ENCODE data around the gene SLC24A3. TPM values are rescaled to one million over a fixed set of nuclear protein-coding genes. Genes with fewer than 3 reads are reported as not detected.

SLC24A3 gene
- total and polyA plus RNA-seq, 11 donors: 0.26 to 3.9 (median 0.77) TPM

DNA sequence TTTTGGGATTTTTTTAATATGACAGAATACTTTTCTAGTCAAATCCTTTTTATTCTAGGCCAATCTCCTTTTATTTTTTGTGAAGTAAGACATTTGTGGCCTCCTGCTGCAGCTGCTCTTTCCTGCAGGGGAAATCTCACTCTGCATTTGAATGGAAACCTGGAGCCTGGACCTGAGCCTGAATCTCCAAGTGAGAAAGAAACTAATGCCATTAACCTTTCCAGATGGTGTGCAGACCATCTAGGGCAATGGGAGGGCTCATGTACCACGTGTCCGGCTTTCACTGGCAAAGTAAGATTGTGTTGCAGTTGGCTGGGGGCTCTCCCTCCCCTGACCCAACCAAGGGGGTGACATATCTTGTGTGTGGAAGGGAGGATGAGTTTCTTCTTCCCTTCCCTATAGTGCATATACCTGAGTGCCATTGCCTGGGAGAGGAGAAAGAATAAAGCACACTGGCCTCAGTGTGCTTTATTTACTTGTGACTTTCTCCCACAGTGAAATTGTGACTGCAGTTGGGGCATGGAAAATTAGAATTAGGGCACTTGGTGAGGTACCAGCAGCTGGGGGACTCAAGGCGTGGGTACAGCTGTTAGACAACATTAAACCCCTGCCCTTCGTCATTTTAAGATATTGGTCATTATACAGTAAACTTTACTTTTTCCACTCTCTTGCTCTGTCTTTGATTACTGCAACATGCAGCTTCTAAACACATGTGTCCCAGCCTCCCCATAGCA is 385.8 kb downstream of the SLC24A3 start:
- no peaks in the 10 kb centered on the region for H3K36me3 ChIP-seq
- WGBS, 4 donors: 63 to 75% (median 69%) methylated on average over 4 of the region's 4 CpGs
- no peak for ATAC-seq

DNA sequence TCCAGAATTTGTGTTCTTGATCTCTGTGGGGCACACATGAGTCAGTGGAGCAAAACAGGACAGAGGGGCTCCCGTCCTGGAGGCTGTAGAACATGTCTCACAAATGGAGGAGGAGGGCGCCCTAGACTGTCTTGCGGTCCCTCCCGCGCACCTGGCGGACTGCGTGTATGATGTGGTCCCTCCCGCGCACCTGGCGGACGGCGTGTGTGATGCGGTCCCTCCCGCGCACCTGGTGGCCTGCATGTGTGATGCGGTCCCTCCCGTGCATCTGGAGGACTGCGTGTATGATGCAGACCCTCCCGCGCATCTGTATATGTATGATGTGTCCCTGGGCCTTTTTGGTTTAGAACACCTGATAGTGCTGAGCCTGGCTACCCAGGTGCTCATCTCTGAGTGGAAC is 386.8 kb downstream of the SLC24A3 start:
- Histone ChIP-seq H3K9me3 (no peaks in the 10 kb centered on the region), H3K36me3 (no peaks in the 10 kb centered on the region), H3K27ac (no peak overlapping the region), H3K4me1 (no peaks in the 10 kb centered on the region), H3K27me3 (peaks cover 0 to 5% (median 0%) of the 10 kb centered on the region in 9 donors), H3K4me3 (no peak overlapping the region)
- WGBS, 4 donors: 94 to 97% (median 95%) methylated on average over 18 to 20 of the region's 20 CpGs
- no peak for DNase-seq
- intact Hi-C loops (cut with DNase I): no loop called here
- no peak for ATAC-seq
- TF ChIP-seq POLR2A (IDR thresholded peaks at IDR 0.05): no peak
- TF ChIP-seq, protein P1, sequence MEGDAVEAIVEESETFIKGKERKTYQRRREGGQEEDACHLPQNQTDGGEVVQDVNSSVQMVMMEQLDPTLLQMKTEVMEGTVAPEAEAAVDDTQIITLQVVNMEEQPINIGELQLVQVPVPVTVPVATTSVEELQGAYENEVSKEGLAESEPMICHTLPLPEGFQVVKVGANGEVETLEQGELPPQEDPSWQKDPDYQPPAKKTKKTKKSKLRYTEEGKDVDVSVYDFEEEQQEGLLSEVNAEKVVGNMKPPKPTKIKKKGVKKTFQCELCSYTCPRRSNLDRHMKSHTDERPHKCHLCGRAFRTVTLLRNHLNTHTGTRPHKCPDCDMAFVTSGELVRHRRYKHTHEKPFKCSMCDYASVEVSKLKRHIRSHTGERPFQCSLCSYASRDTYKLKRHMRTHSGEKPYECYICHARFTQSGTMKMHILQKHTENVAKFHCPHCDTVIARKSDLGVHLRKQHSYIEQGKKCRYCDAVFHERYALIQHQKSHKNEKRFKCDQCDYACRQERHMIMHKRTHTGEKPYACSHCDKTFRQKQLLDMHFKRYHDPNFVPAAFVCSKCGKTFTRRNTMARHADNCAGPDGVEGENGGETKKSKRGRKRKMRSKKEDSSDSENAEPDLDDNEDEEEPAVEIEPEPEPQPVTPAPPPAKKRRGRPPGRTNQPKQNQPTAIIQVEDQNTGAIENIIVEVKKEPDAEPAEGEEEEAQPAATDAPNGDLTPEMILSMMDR (IDR thresholded peaks at IDR 0.05): no peak

More for the DNA sequence above, 385.8 kb downstream of the SLC24A3 start:
- intact Hi-C loops (cut with DNase I): no loop called here
- Histone ChIP-seq H3K4me1 (no peaks in the 10 kb centered on the region), H3K27ac (no peak overlapping the region), H3K4me3 (no peak overlapping the region), H3K9me3 (no peaks in the 10 kb centered on the region), H3K27me3 (peaks cover 0 to 5% (median 0%) of the 10 kb centered on the region in 9 donors)
- DNase-seq: no peak
- TF ChIP-seq POLR2A (IDR thresholded peaks at IDR 0.05): no peak
- TF ChIP-seq, protein P1 (IDR thresholded peaks at IDR 0.05): no peak

DNA sequence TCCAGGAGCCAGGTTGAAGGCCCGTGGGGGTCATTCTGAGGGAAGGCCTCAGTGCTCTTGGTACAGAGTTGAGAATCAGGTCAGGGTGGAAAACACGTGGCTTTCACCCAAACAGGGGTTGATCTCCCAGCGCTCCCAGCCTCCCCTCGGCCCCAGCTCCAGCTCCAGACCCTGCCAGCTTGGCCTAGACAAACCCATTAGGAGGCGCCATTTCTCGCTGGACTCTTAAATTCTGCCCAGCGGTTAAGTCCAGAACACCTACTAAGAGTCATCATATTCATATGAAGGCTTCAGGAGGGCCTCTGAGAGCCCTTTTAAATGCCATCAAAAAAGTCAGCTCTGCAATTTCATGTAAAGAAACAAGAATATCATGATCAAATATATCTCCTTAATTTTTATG is 387.6 kb downstream of the SLC24A3 start:
- Histone ChIP-seq H3K9me3 (no peaks in the 10 kb centered on the region), H3K4me1 (no peaks in the 10 kb centered on the region), H3K36me3 (no peaks in the 10 kb centered on the region), H3K4me3 (no peak overlapping the region), H3K27me3 (peaks cover 0 to 5% (median 0%) of the 10 kb centered on the region in 9 donors), H3K27ac (no peak overlapping the region)
- ATAC-seq: no peak
- TF ChIP-seq POLR2A (IDR thresholded peaks at IDR 0.05): no peak
- TF ChIP-seq, protein P1 (IDR thresholded peaks at IDR 0.05): no peak
- intact Hi-C loops (cut with DNase I): no loop called here
- WGBS, 4 donors: 71 to 87% (median 80%) methylated on average over 6 to 7 of the region's 7 CpGs
- DNase-seq: no peak

DNA sequence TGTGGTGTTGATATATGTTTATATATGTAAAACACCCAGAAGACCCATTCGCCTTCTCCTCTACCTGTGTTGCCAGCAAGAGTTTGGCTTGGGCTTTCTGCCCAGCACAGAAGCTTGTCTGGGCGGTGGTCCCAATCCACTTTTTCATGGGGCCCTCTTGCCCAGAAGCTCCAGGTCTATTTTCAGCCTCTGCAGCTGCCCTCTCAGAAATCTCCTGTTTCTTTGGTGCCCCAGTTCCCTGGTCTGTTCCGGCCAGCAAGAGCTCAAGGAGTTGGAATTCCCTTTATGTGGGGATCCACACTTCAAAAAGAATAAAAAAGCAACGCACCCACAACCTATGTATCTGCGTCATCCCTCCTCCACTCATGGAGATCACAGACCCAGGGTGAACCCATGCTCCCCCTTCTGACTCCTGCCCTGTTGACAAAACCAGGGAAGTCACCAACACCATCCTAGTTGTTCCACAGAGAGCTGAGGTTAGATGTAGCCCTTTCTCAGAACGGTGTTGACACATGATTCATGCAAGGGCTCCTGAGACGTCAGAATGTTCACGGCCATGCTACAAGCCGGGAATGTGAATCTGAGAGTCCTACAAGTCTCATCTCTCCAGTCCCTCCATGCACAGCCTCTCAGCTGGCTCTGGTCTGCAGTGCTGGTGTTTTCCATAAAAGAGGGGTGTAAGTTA is 388.8 kb downstream of the SLC24A3 start:
- TF ChIP-seq, protein P1 (IDR thresholded peaks at IDR 0.05): no peak
- TF ChIP-seq POLR2A (IDR thresholded peaks at IDR 0.05): no peak
- DNase-seq (no peak), ATAC-seq (no peak)
- Histone ChIP-seq H3K27ac (no peak overlapping the region), H3K4me1 (peaks cover 0 to 6% (median 0%) of the 10 kb centered on the region in 12 donors), H3K27me3 (peaks cover 0 to 5% (median 0%) of the 10 kb centered on the region in 9 donors), H3K36me3 (no peaks in the 10 kb centered on the region), H3K9me3 (no peaks in the 10 kb centered on the region), H3K4me3 (no peak overlapping the region)
- intact Hi-C loops (cut with DNase I): no loop called here
- 71 to 73% (median 72%) methylated on average over 9 of the region's 9 CpGs for WGBS, 4 donors

All from heart left ventricle (tissue), 16 donors.